B cell (primary cell): Measurements from ENCODE around the gene GLIS2. TPM values are rescaled to one million over a fixed set of nuclear protein-coding genes. Genes with fewer than 3 reads are reported as not detected.

ENCODE experiments used
- ATAC-seq: fragments of 200-7000 bp; cut with Tn5 transposase; one replicate; pipeline ENCODE4 v1.10.0; 2021; ENCODE audit warnings: low read depth, mild to moderate bottlenecking, moderate number of reproducible peaks, moderate library complexity
- CTCF ChIA-PET: fragments of 350-600 bp; sonication (Branson Sonifier 250); formaldehyde crosslinking; loops from one replicate; lab custom pipeline; 2021; ENCODE audit warnings: antibody characterized with exemption, inconsistent platforms; lab: Charles Lee
- POLR2A ChIA-PET: fragments of 350-600 bp; sonication (Branson Sonifier 250); formaldehyde crosslinking; loops from one replicate; lab custom pipeline; 2021; ENCODE audit warnings: antibody characterized with exemption; lab: Charles Lee
- DNase-seq: peaks from one replicate; pipeline ENCODE4 v3.0.0; 2013
- H2AFZ ChIP-seq: 2 replicates; pipeline ENCODE4 v1.6.1; 2012; ENCODE audit warnings: mild to moderate bottlenecking, low read depth, low read length; ENCODE audit not compliant: insufficient read depth, poor library complexity, severe bottlenecking
- H3K27ac ChIP-seq, 2 donors: 1 replicate in 1 of 2; 2 replicates in 1 of 2; pipeline ENCODE4 v1.5.1; 2012 to 2013; ENCODE audit warnings: low read length in 2 of 2, mild to moderate bottlenecking in 2 of 2, moderate library complexity in 1 of 2
- H3K27me3 ChIP-seq, 4 experiments: fragments of 200-600 bp in 1 of 4; sonication (generic) in 1 of 4; replicated peaks in 1 of 4; 1 replicate in 2 of 4; 2 replicates in 2 of 4; pipeline versions ENCODE4 v1.6.1 to v1.7.0; 2013 to 2016; ENCODE audit warnings: low read length in 3 of 4, mild to moderate bottlenecking in 2 of 4, mixed read lengths in 1 of 4, moderate library complexity in 1 of 4; ENCODE audit not compliant: insufficient read depth in 4 of 4, control insufficient read depth in 3 of 4; ENCODE audit errors: control extremely low read depth in 1 of 4
- H3K36me3 ChIP-seq, 2 experiments: replicated peaks in 1 of 2; 1 replicate in 1 of 2; 2 replicates in 1 of 2; pipeline versions ENCODE4 v1.6.1 to v1.7.1; 2013; ENCODE audit warnings: low read length in 1 of 2; ENCODE audit not compliant: insufficient read depth in 2 of 2, control insufficient read depth in 1 of 2; ENCODE audit errors: control extremely low read depth in 1 of 2, extremely low read depth in 1 of 2
- H3K4me1 ChIP-seq, 2 donors: fragments of 200-600 bp in 1 of 2; sonication (generic) in 1 of 2; 1 replicate in 1 of 2; 2 replicates in 1 of 2; pipeline versions ENCODE4 v1.5.1 to v1.6.1; 2013 to 2017; ENCODE audit warnings: low read length in 2 of 2; ENCODE audit not compliant: control insufficient read depth in 2 of 2, insufficient read depth in 2 of 2
- H3K4me2 ChIP-seq: replicated peaks from 2 replicates; pipeline ENCODE3; 2012; ENCODE audit warnings: mild to moderate bottlenecking, low read depth, low read length; ENCODE audit not compliant: poor library complexity, severe bottlenecking
- H3K4me3 ChIP-seq, 5 experiments: fragments of 200-600 bp in 1 of 5; sonication (generic) in 1 of 5; 1 replicate in 3 of 5; 2 replicates in 2 of 5; pipeline versions ENCODE4 v1.5.1 to v1.7.0; 2011 to 2016; ENCODE audit warnings: low read length in 4 of 5, mild to moderate bottlenecking in 4 of 5, low read depth in 2 of 5, control low read depth in 1 of 5, moderate library complexity in 1 of 5; ENCODE audit not compliant: insufficient read depth in 1 of 5; ENCODE audit errors: control extremely low read depth in 1 of 5, extremely low read depth in 1 of 5
- H3K79me2 ChIP-seq: fragments of 200-600 bp; sonication (generic); one replicate; pipeline ENCODE4 v1.6.0; 2016; ENCODE audit warnings: low read length; ENCODE audit not compliant: control insufficient read depth, insufficient read depth
- H3K9ac ChIP-seq: fragments of 200-600 bp; sonication (generic); 2 replicates; pipeline ENCODE4 v1.6.1; 2017; ENCODE audit warnings: mild to moderate bottlenecking, low read length, moderate library complexity
- H3K9me3 ChIP-seq, 3 donors: one replicate each; pipeline versions ENCODE4 v1.6.1 to v1.7.1; 2013; ENCODE audit warnings: low read length in 2 of 3; ENCODE audit not compliant: control insufficient read depth in 2 of 3, insufficient read depth in 1 of 3; ENCODE audit errors: control extremely low read depth in 1 of 3
- H4K20me1 ChIP-seq: 2 replicates; pipeline ENCODE4 v1.6.0; 2012; ENCODE audit warnings: mild to moderate bottlenecking, low read length; ENCODE audit not compliant: insufficient read depth, control insufficient read depth, poor library complexity, severe bottlenecking
- H3K27ac Mint-ChIP-seq: one replicate; pipeline ENCODE4 v1.8.0; 2021; ENCODE audit warnings: mixed read lengths
- H3K27me3 Mint-ChIP-seq: one replicate; pipeline ENCODE4 v1.8.0; 2021; ENCODE audit warnings: mixed read lengths
- H3K4me1 Mint-ChIP-seq: one replicate; pipeline ENCODE4 v1.8.0; 2021; ENCODE audit warnings: mixed read lengths
- H3K4me3 Mint-ChIP-seq: one replicate; pipeline ENCODE4 v1.8.0; 2021; ENCODE audit warnings: mixed read lengths
- H3K9me3 Mint-ChIP-seq: one replicate; pipeline ENCODE4 v1.8.0; 2022; ENCODE audit warnings: mixed read lengths; ENCODE audit not compliant: insufficient read depth
- CTCF ChIP-seq: fragments of 200-600 bp; IDR thresholded peaks from one replicate; pipeline ENCODE4 v1.8.0; 2022; ENCODE audit warnings: antibody characterized with exemption, mild to moderate bottlenecking
- EZH2 ChIP-seq: IDR thresholded peaks from 2 replicates; pipeline ENCODE4 v1.6.1; 2012; ENCODE audit warnings: borderline replicate concordance, low read depth, mild to moderate bottlenecking, moderate library complexity, low read length; ENCODE audit not compliant: insufficient read depth, poor library complexity, severe bottlenecking
- WGBS: methylation state at CpG from one replicate; pipeline ENCODE4 v1.1.5; 2013; ENCODE audit warnings: missing lambda C conversion rate; ENCODE audit not compliant: insufficient coverage; 5-methylcytosine and 5-hydroxymethylcytosine counted together
- intact Hi-C: fragments of 100-400 bp; cut with micrococcal nuclease; formaldehyde crosslinking; loops from one replicate; pipeline ENCODE4 v1.10.0; 2022
- polyA plus RNA-seq: library from polyadenylated mRNA; depleted of rRNA; stranded (reverse); fragments of >200 nt; gene quantifications from 2 replicates; pipeline ENCODE4 v1.2.3, GENCODE V29; 2012
- total RNA-seq, 2 donors: library from RNA; stranded (reverse); fragments of 120-200 nt in 1 of 2; gene quantifications; 1 replicate in 1 of 2; 2 replicates in 1 of 2; pipeline versions ENCODE4 v1.2.3 to v1.2.4, GENCODE V29; 2013 to 2022

Gene GLIS2
- total and polyA plus RNA-seq, 2 donors (not counting 1 experiment from before 2014, with no cell fraction given): not detected

- Mint-ChIP-seq H3K27me3 (no peaks in the 10 kb centered on the region), H3K4me1 (no peaks in the 10 kb centered on the region), H3K27ac (no peak overlapping the region), H3K9me3 (no peaks in the 10 kb centered on the region), H3K4me3 (no peak overlapping the region)
- Histone ChIP-seq H4K20me1 (peaks cover 97% of the 10 kb centered on the region), H3K27ac (no peak overlapping the region), H3K4me1 (no peaks in the 10 kb centered on the region), H3K27me3 (no peaks in the 10 kb centered on the region), H3K4me3 (no peak overlapping the region), H3K79me2 (peaks cover 60% of the 10 kb centered on the region), H3K36me3 (peaks cover 0 to 78% of the 10 kb centered on the region in 2 experiments), H3K4me2 (no peak overlapping the region), H2AFZ (no peak overlapping the region), H3K9ac (no peak overlapping the region), H3K9me3 (no peaks in the 10 kb centered on the region)
- CTCF ChIA-PET: interaction anchor here (0.5 to 1.3 kb wide), 2 partner anchors 27 to 249 kb away, joined by 3 read pairs; no protein-coding TSS in a partner anchor
- no peak for DNase-seq
- intact Hi-C loops: no loop called here
- no peak for TF ChIP-seq EZH2
- TF ChIP-seq CTCF: no peak
- ATAC-seq: no peak
- WGBS: 84% methylated on average over 8 of the region's 8 CpGs
- POLR2A ChIA-PET: no interaction called here
These were observed 70.6 kb downstream of the GLIS2 start for GRCh38 chr16:4386451-4386805.

- no peaks in the 10 kb centered on the region for H3K4me1 Mint-ChIP-seq
- H3K27ac ChIP-seq: no peak overlapping the region
- ChIA-PET CTCF (no interaction called here), POLR2A (no interaction called here)
- H3K4me1 ChIP-seq: no peaks in the 10 kb centered on the region
- no peak overlapping the region for H3K4me2 ChIP-seq
- H3K36me3 ChIP-seq: peaks cover 0 to 82% of the 10 kb centered on the region in 2 experiments
- peaks cover 97% of the 10 kb centered on the region for H4K20me1 ChIP-seq
- H2AFZ ChIP-seq: no peak overlapping the region
- no peak overlapping the region for H3K4me3 Mint-ChIP-seq
- DNase-seq: no peak
- H3K9me3 Mint-ChIP-seq: no peaks in the 10 kb centered on the region
- WGBS: 100% methylated on average over 6 of the region's 10 CpGs
- no peaks in the 10 kb centered on the region for H3K27me3 Mint-ChIP-seq
- H3K79me2 ChIP-seq: peaks cover 56% of the 10 kb centered on the region
- no peak overlapping the region for H3K9ac ChIP-seq
- no peaks in the 10 kb centered on the region for H3K9me3 ChIP-seq
- no peak overlapping the region for H3K4me3 ChIP-seq
- no peak for ATAC-seq
- intact Hi-C loops: no loop called here
- TF ChIP-seq CTCF: no peak
- TF ChIP-seq EZH2: no peak
- H3K27me3 ChIP-seq: no peaks in the 10 kb centered on the region
- no peak overlapping the region for H3K27ac Mint-ChIP-seq
These were observed 71.2 kb downstream of the GLIS2 start for GRCh38 chr16:4386951-4387565.
